ENCODE data around the gene EFCAB13. TPM values are rescaled to one million over a fixed set of nuclear protein-coding genes. Genes with fewer than 3 reads are reported as not detected.

Gene EFCAB13
- total and polyA plus RNA-seq, 7 experiments from 2014 or later, result 3.7 to 37.4 (median 18.4) TPM

GRCh38 chr17:47277921-47278320, 45.8 kb upstream of the EFCAB13 start:
- ChIA-PET CTCF (no interaction called here), POLR2A (no interaction called here)

GRCh38 chr17:47278561-47278960, 45.2 kb upstream of the EFCAB13 start:
- Mint-ChIP-seq H3K4me3 (no peak overlapping the region), H3K27me3 (peaks cover 0 to 17% (median 8%) of the 10 kb centered on the region in 5 donors), H3K36me3 (no peaks in the 10 kb centered on the region), H3K9me3 (no peaks in the 10 kb centered on the region), H3K27ac (no peak overlapping the region), H3K4me1 (peaks cover 0 to 7% (median 2%) of the 10 kb centered on the region in 7 donors)
- intact Hi-C loops (cut with micrococcal nuclease), result no loop called here
- no peaks in the 10 kb centered on the region for H3K9me3 ChIP-seq (ENCODE audit: control insufficient read depth in 2 of 3, low read length in 3 of 3)
- H3K4me3 ChIP-seq (ENCODE audit: low read length), result no peak overlapping the region
- POLR2A ChIA-PET, result no interaction called here
- no peak for DNase-seq
- ATAC-seq, result no peak
- CTCF ChIA-PET, result interaction anchor here (0.7 kb wide), 1 partner anchor 19 kb away, joined by 3 read pairs; no protein-coding TSS in a partner anchor
- no peak overlapping the region for H3K27ac ChIP-seq (ENCODE audit: low read depth, low read length)
- no peaks in the 10 kb centered on the region for H3K4me1 ChIP-seq (ENCODE audit: control insufficient read depth in 2 of 2, insufficient read depth in 2 of 2, low read length in 2 of 2)
- no peaks in the 10 kb centered on the region for H3K36me3 ChIP-seq (ENCODE audit: control insufficient read depth in 2 of 3, insufficient read depth in 3 of 3, low read length in 3 of 3)
- no peaks in the 10 kb centered on the region for H3K27me3 ChIP-seq (ENCODE audit: control insufficient read depth in 2 of 2, insufficient read depth in 2 of 2, low read length in 2 of 2)

More at GRCh38 chr17:47277921-47278320, 45.8 kb upstream of the EFCAB13 start:
- Mint-ChIP-seq H3K4me3 (no peak overlapping the region), H3K4me1 (peaks cover 0 to 7% (median 2%) of the 10 kb centered on the region in 7 donors), H3K36me3 (no peaks in the 10 kb centered on the region), H3K27ac (no peak overlapping the region), H3K27me3 (peaks cover 0 to 14% (median 8%) of the 10 kb centered on the region in 5 donors), H3K9me3 (no peaks in the 10 kb centered on the region)
- intact Hi-C loops (cut with micrococcal nuclease), result no loop called here
- DNase-seq (no peak), ATAC-seq (no peak)
- H3K9me3 ChIP-seq (ENCODE audit: control insufficient read depth in 2 of 3, low read length in 3 of 3), result no peaks in the 10 kb centered on the region
- H3K27ac ChIP-seq (ENCODE audit: low read depth, low read length), result no peak overlapping the region
- no peaks in the 10 kb centered on the region for H3K36me3 ChIP-seq (ENCODE audit: control insufficient read depth in 2 of 3, insufficient read depth in 3 of 3, low read length in 3 of 3)
- H3K4me1 ChIP-seq (ENCODE audit: control insufficient read depth in 2 of 2, insufficient read depth in 2 of 2, low read length in 2 of 2), result no peaks in the 10 kb centered on the region
- H3K4me3 ChIP-seq (ENCODE audit: low read length), result no peak overlapping the region
- H3K27me3 ChIP-seq (ENCODE audit: control insufficient read depth in 2 of 2, insufficient read depth in 2 of 2, low read length in 2 of 2), result no peaks in the 10 kb centered on the region

GRCh38 chr17:47279062-47279801, 44.5 kb upstream of the EFCAB13 start:
- Histone ChIP-seq H3K9me3 (ENCODE audit: control insufficient read depth in 2 of 3, low read length in 3 of 3) (no peaks in the 10 kb centered on the region), H3K27me3 (ENCODE audit: control insufficient read depth in 2 of 2, insufficient read depth in 2 of 2, low read length in 2 of 2) (no peaks in the 10 kb centered on the region), H3K36me3 (ENCODE audit: control insufficient read depth in 2 of 3, insufficient read depth in 3 of 3, low read length in 3 of 3) (no peaks in the 10 kb centered on the region), H3K27ac (ENCODE audit: low read depth, low read length) (no peak overlapping the region), H3K4me1 (ENCODE audit: control insufficient read depth in 2 of 2, insufficient read depth in 2 of 2, low read length in 2 of 2) (no peaks in the 10 kb centered on the region), H3K4me3 (ENCODE audit: low read length) (no peak overlapping the region)
- Mint-ChIP-seq H3K27ac (peak overlapping the region in 1 of 9 donors; percentile 84), H3K4me1 (peaks cover 0 to 7% (median 2%) of the 10 kb centered on the region in 7 donors), H3K36me3 (no peaks in the 10 kb centered on the region), H3K27me3 (peaks cover 0 to 13% (median 8%) of the 10 kb centered on the region in 5 donors), H3K4me3 (no peak overlapping the region), H3K9me3 (no peaks in the 10 kb centered on the region)
- peak; percentile 69 for ATAC-seq
- intact Hi-C loops (cut with micrococcal nuclease), result no loop called here
- POLR2A ChIA-PET, result no interaction called here
- DNase-seq, result no peak
- CTCF ChIA-PET, result interaction anchor here (0.7 kb wide), 1 partner anchor 19 kb away, joined by 3 read pairs; no protein-coding TSS in a partner anchor

GRCh38 chr17:47280072-47280811, 43.5 kb upstream of the EFCAB13 start:
- Mint-ChIP-seq H3K36me3 (no peaks in the 10 kb centered on the region), H3K27ac (no peak overlapping the region), H3K4me3 (no peak overlapping the region), H3K27me3 (peaks cover 0 to 16% (median 5%) of the 10 kb centered on the region in 5 donors), H3K4me1 (peaks cover 0 to 7% (median 2%) of the 10 kb centered on the region in 7 donors), H3K9me3 (no peaks in the 10 kb centered on the region)
- ChIA-PET CTCF (no interaction called here), POLR2A (no interaction called here)
- no peak for DNase-seq
- ATAC-seq, result no peak
- Histone ChIP-seq H3K9me3 (ENCODE audit: control insufficient read depth in 2 of 3, low read length in 3 of 3) (no peaks in the 10 kb centered on the region), H3K36me3 (ENCODE audit: control insufficient read depth in 2 of 3, insufficient read depth in 3 of 3, low read length in 3 of 3) (no peaks in the 10 kb centered on the region), H3K4me3 (ENCODE audit: low read length) (no peak overlapping the region), H3K27ac (ENCODE audit: low read depth, low read length) (no peak overlapping the region), H3K4me1 (ENCODE audit: control insufficient read depth in 2 of 2, insufficient read depth in 2 of 2, low read length in 2 of 2) (no peaks in the 10 kb centered on the region), H3K27me3 (ENCODE audit: control insufficient read depth in 2 of 2, insufficient read depth in 2 of 2, low read length in 2 of 2) (no peaks in the 10 kb centered on the region)
- intact Hi-C loops (cut with micrococcal nuclease), result no loop called here

- Mint-ChIP-seq H3K9me3 (no peaks in the 10 kb centered on the region), H3K27ac (no peak overlapping the region), H3K27me3 (peaks cover 0 to 18% (median 5%) of the 10 kb centered on the region in 5 donors), H3K36me3 (no peaks in the 10 kb centered on the region), H3K4me3 (no peak overlapping the region), H3K4me1 (peaks cover 0 to 7% (median 2%) of the 10 kb centered on the region in 7 donors)
- DNase-seq (no peak), ATAC-seq (no peak)
- Histone ChIP-seq H3K27me3 (ENCODE audit: control insufficient read depth in 2 of 2, insufficient read depth in 2 of 2, low read length in 2 of 2) (no peaks in the 10 kb centered on the region), H3K4me1 (ENCODE audit: control insufficient read depth in 2 of 2, insufficient read depth in 2 of 2, low read length in 2 of 2) (no peaks in the 10 kb centered on the region), H3K36me3 (ENCODE audit: control insufficient read depth in 2 of 3, insufficient read depth in 3 of 3, low read length in 3 of 3) (no peaks in the 10 kb centered on the region), H3K27ac (ENCODE audit: low read depth, low read length) (no peak overlapping the region), H3K9me3 (ENCODE audit: control insufficient read depth in 2 of 3, low read length in 3 of 3) (no peaks in the 10 kb centered on the region), H3K4me3 (ENCODE audit: low read length) (no peak overlapping the region)
- intact Hi-C loops (cut with micrococcal nuclease), result no loop called here
- ChIA-PET CTCF (no interaction called here), POLR2A (no interaction called here)
Observed at GRCh38 chr17:47281216-47281615, 42.5 kb upstream of the EFCAB13 start.

GRCh38 chr17:47285003-47285402, 38.8 kb upstream of the EFCAB13 start:
- no peak for ATAC-seq
- Mint-ChIP-seq H3K27ac (peak overlapping the region in 1 of 9 donors; percentile 81), H3K36me3 (no peaks in the 10 kb centered on the region), H3K4me3 (no peak overlapping the region), H3K4me1 (peaks cover 0 to 2% (median 0%) of the 10 kb centered on the region in 7 donors), H3K9me3 (peaks cover 0 to 1% (median 0%) of the 10 kb centered on the region in 11 donors), H3K27me3 (peaks cover 0 to 21% (median 7%) of the 10 kb centered on the region in 5 donors)
- intact Hi-C loops (cut with micrococcal nuclease), result no loop called here
- Histone ChIP-seq H3K27ac (ENCODE audit: low read depth, low read length) (no peak overlapping the region), H3K4me1 (ENCODE audit: control insufficient read depth in 2 of 2, insufficient read depth in 2 of 2, low read length in 2 of 2) (no peaks in the 10 kb centered on the region), H3K36me3 (ENCODE audit: control insufficient read depth in 2 of 3, insufficient read depth in 3 of 3, low read length in 3 of 3) (no peaks in the 10 kb centered on the region), H3K4me3 (ENCODE audit: low read length) (no peak overlapping the region), H3K9me3 (ENCODE audit: control insufficient read depth in 2 of 3, low read length in 3 of 3) (no peaks in the 10 kb centered on the region), H3K27me3 (ENCODE audit: control insufficient read depth in 2 of 2, insufficient read depth in 2 of 2, low read length in 2 of 2) (no peaks in the 10 kb centered on the region)
- ChIA-PET CTCF (interaction anchor here (0.5 kb wide), 1 partner anchor 225 kb away, joined by 3 read pairs; no protein-coding TSS in a partner anchor), POLR2A (no interaction called here)
- DNase-seq, result no peak
